Fibroblast of skin of left quadriceps (primary cell): Measurements from ENCODE around the gene CACNB2.

ENCODE experiments used
- DNase-seq, 2 experiments: peaks; one replicate each; pipeline ENCODE4 v3.0.0-alpha.2; 2013; ENCODE audit warnings: low read depth in 2 of 2

Gene CACNB2

GRCh38 chr10:18340496-18341051, 200.3 kb downstream of the CACNB2 start:
- no peak for DNase-seq

GRCh38 chr10:18341055-18341454, 200.8 kb downstream of the CACNB2 start:
- DNase-seq: no peak

DNA sequence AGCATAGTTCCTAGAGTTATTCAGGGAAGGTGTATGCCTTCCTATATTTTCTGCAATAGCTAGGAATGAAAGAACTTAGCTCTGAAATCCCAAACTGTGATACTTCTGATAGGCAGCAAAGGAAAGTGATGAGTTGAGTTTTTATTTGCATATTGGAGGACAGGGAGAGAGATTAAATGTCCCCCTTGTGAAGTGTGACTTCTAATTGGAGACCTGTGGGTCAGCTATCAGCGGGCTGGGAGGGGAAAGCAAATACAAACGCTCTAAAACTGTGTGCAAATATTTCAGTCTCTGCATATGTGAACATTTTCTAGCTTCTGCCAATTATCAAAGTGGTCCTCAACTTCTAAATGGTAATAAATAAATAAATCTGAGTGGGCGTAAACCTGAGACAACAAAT, 203.3 kb downstream of the CACNB2 start:
- no peak for DNase-seq

DNA sequence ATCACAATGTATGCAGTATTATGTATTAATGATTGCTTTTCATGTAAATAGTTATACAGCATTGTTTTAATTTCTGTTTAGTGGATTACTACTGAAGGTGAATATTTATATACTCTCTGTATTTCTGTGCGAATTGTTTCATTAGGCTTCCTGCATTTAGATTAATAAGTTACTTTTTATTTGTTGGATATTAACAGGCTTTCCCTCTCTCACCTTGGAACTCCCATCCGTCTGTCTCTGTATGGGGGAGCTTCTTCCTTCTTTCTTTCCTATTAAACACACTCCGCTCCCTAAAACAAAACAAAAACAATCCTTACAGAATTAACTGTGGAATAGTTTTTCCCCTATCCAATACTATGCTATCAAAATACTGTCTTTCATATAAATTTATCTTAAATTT, 205.1 kb downstream of the CACNB2 start:
- no peak for DNase-seq

GRCh38 chr10:18350340-18350739, 210.1 kb downstream of the CACNB2 start:
- no peak for DNase-seq

DNA sequence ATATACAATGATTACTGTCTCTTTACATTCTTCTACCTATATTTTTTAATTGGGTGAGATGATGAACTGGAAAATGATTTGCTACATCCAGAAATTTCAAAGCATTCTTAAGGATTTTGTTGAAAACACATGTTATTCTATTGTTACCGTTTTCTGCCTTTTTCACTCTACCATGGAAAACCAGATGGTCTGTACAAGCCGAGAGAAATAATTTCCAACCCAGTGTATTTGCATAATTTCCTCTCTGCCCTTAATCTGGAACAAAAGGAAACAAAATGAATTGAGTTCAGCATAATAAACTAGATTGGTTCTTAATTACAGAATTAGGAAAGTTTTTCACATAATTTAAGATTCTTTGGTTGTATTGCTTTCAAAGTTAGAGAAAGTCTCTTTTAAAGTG, 211.2 kb downstream of the CACNB2 start:
- no peak for DNase-seq

DNA sequence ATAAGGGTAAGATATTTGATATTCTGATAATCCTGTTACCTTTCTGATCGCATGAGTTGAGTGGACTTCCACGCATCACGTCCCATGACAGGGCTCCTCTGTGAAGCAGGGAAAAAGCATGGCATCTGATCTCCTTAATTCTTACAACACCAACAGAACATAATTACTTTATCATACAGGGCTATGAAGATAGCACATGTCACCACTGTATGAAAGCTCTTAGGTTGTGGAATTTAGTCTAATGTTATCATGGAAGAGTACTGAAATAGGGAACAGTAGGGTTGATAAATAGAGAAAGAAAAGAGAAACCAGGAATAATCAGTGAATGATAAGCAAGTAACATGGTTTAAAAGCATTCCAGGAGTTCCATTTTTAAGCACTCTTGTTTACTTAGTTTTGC, 212.0 kb downstream of the CACNB2 start:
- DNase-seq: no peak

DNA sequence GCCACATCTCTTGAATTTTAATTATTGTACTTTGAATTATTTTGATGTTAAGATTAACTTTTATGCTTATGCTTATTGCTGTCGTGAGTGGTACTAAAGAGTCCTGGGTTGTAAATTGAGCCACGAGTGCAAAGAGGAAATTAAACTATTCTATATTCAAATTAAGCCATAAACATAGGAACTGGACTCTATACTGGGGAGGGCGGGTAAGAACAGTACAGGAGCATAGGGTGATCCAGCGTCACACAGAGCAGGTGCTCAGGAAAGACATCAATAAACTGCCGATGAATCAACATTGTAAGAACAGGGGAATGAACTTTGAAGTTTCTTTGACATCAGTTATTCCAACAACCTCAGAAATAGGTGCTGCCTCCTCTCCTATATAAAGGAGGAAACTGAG, 219.6 kb downstream of the CACNB2 start:
- no peak for DNase-seq

- DNase-seq: no peak
These were observed 222.7 kb downstream of the CACNB2 start for GRCh38 chr10:18362892-18363291.

DNA sequence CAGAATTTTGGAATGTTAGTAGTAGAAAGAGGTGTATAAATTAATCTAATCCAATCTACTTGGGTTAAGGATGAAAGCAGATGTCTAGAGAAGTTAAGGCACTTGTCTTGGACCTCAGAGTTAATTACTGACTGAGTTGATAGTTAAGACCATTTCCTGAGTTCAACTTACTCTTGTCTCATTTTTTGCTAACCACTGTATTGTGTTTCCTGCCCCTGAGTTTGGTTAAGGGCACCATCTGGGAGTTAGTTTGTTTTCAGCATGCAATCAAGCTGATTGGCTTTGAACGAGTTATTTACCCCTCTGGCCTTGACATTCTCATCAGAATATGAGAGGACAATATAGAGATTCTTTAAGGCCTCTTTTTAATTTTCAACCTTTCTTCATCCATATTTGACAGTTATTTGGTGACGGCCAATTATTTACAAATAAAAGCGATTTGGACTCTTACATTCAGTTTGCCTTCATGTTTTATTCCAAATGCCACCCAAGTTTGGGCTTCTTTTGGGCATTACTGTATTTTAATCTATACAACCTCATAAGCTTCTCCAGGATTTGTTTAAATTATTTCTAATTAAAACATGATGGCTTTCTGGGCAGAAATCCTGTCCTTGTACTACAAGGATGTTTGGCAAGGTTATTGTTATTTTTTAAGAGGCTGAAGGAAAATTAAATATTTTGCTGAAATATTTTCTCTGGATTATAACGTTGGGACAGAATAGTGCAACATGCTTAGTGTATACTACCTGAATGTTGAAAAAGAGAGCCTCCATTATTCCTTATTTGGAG, 225.0 kb downstream of the CACNB2 start:
- no peak for DNase-seq

- no peak for DNase-seq
These were observed 227.6 kb downstream of the CACNB2 start for GRCh38 chr10:18367840-18368239.

- DNase-seq: no peak
These were observed 228.0 kb downstream of the CACNB2 start for GRCh38 chr10:18368273-18368672.

DNA sequence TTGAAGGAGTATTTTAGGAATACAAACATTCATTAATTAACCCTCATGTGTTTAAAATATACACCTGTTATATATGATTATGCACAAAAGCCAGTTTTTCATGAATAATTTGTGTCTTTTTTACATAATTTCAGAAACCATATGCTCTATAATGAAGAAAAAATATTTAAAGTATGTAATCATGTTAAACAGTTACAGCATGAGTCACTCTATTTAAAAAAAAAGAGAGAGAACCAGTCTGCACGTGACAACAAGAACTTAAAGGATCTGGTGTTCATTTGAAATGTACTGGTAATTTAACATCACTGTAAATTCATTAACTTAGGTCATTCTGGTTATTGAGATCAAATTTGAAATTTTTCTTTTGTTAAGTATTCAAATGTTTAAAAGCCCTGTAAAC, 228.5 kb downstream of the CACNB2 start:
- DNase-seq: peak; percentile 32 to 38

GRCh38 chr10:18369859-18370473, 229.7 kb downstream of the CACNB2 start:
- no peak for DNase-seq

GRCh38 chr10:18376650-18377049, 236.4 kb downstream of the CACNB2 start:
- no peak for DNase-seq

DNA sequence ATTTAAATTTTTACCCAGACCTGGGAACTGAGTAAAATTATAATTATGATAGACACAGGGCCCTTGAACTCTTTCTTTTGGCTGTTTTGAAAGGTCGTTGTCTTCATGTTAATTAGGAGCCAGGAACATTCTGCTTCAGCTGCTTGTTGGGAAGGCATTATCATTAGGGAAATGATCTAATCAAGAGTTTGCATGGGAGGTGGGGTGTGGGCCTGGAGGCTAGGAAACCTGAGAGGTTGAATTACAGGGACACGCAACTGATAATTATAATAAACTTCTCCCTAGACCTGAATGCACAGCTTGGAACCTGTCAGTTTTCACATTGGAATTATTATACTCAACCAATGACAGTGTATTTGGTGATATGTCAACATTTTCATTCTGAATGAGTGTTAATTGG, 237.7 kb downstream of the CACNB2 start:
- no peak for DNase-seq

GRCh38 chr10:18378766-18379165, 238.5 kb downstream of the CACNB2 start:
- no peak for DNase-seq

GRCh38 chr10:18381679-18382078, 241.5 kb downstream of the CACNB2 start:
- DNase-seq: no peak

DNA sequence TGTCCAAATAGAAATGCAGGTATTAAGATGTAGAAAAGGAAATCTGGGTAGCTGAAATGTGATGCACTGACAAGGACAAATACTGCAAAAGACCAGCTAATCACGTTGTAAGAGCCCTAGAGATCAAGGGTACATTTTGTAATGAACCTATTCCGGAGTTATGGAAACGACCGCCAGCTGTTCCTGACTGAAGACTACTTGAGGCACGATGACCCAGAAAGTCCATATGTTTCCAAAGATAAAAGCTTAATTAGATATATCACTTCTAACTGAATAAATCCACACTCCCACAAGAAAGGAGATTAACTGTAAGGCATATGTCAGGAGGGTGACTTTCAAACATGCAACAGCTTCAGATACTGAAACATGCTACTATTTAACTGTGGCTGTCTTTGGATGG, 257.7 kb downstream of the CACNB2 start:
- no peak for DNase-seq

DNA sequence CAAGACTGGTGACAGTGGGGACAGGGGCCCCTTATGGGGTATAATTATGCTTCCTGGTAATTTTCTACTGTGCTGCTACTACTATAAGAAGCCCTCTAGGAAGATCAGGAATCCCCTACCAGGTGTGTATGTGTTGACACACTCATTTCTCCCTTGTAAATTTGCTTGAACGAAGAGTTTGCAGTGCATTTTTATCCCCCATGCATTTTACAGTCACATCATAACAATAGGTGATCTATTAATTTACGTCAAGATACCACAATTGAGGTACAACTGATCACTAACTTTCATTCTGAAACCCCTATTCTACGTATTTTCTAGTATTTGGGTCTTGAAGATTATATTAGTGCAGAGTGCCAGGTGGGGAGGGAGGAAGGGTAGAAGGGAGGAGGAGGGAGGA, 258.9 kb downstream of the CACNB2 start:
- no peak for DNase-seq

DNA sequence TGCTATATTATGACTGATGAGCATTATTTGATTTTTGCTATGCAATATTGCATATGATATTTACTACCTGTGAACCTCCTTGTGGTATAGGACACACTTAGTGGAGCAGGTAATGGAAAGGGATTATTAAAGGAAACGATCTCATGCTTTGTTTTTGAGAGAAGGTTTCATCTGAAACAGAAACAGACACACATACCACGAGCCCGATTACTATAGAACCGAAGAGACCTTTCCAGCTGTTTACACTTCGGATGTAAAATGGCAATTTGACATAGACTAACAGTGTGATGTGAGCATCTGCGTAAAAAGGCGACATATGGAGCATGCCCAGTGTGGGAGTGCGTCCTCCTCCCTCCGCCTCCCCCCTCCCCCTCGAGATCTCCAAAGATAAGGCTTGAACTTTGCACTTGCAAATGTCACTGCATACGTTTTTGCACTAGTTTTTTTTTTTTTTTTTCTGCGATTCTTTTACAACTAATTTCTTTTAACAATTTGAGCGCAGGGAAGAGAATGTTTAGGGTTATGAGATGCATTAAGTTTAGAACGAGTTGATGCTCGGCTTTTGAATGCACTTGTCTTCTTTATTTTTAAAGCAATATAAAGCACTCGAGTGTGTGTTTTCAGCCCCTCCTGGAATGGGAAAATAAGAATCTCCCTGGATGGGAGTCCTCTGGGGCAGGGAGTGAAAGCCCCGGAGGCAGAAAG, 260.1 kb downstream of the CACNB2 start:
- no peak for DNase-seq

- no peak for DNase-seq
These were observed 260.7 kb downstream of the CACNB2 start for GRCh38 chr10:18400906-18401245.
